GM12878 (cell line): ENCODE measurements around the gene GPR31. TPM values are rescaled to one million over a fixed set of nuclear protein-coding genes. Genes with fewer than 3 reads are reported as not detected.

Experiments used
- ATAC-seq: fragments of 200-7000 bp; cut with Tn5 transposase; 3 replicates; pipeline ENCODE4 v1.9.1; 2020; ENCODE audit warnings: mild to moderate bottlenecking, moderate library complexity
- BruUV-seq: library from RNA; stranded (reverse); fragments of 400-500 nt; replicated peaks from 2 replicates; lab custom pipeline; 2021; lab: Mats Ljungman, UMichigan
- CTCF ChIA-PET: fragments of 300-600 bp; sonication (Branson Sonifier 250); formaldehyde crosslinking; extraction: SDS; loops from one replicate; lab custom pipeline; 2021; ENCODE audit warnings: inconsistent platforms; lab: Yijun Ruan, JAX
- POLR2A ChIA-PET: fragments of 350-600 bp; formaldehyde crosslinking; extraction: SDS; loops from one replicate; lab custom pipeline; 2021; ENCODE audit warnings: inconsistent platforms; lab: Charles Lee
- RAD21 ChIA-PET: fragments of 300-600 bp; sonication (Branson Sonifier 250); formaldehyde crosslinking; loops from one replicate; lab custom pipeline; 2023; ENCODE audit warnings: antibody characterized with exemption; ENCODE audit not compliant: unreplicated experiment; lab: Charles Lee
- SMC1A ChIA-PET: fragments of 300-600 bp; sonication (Branson Sonifier 250); formaldehyde crosslinking; loops from one replicate; lab custom pipeline; 2023; ENCODE audit not compliant: unreplicated experiment, uncharacterized antibody; lab: Charles Lee
- DNase-seq: peaks from one replicate; pipeline ENCODE4 v3.0.0-alpha.2; 2011; ENCODE audit warnings: low read depth, low spot score
- FAIRE-seq: peaks from 3 replicates; lab custom pipeline; 2011; peaks lifted over from hg19 to GRCh38; lab: Jason Lieb, UNC
- H2AFZ ChIP-seq: 2 replicates; pipeline ENCODE4 v1.6.0; 2011; ENCODE audit warnings: low read depth, low read length, control low read depth; ENCODE audit not compliant: control insufficient read depth
- H3K27ac ChIP-seq: 2 replicates; pipeline ENCODE4 v1.5.1; 2011; ENCODE audit warnings: control low read depth; ENCODE audit not compliant: control insufficient read depth, insufficient read depth
- H3K27me3 ChIP-seq, 2 experiments: replicated peaks in 1 of 2; 2 replicates each; pipeline versions ENCODE4 v1.6.0 to v1.6.1; 2011; ENCODE audit warnings: low read length in 1 of 2; ENCODE audit not compliant: control insufficient read depth in 2 of 2, insufficient read depth in 2 of 2
- H3K36me3 ChIP-seq, 2 experiments: 2 replicates each; pipeline ENCODE4 v1.5.1; 2011; ENCODE audit warnings: low read length in 1 of 2; ENCODE audit not compliant: control insufficient read depth in 2 of 2, insufficient read depth in 2 of 2
- H3K4me1 ChIP-seq: 2 replicates; pipeline ENCODE4 v1.6.1; 2011; ENCODE audit warnings: mild to moderate bottlenecking, low read length, moderate library complexity, mixed read lengths; ENCODE audit not compliant: control insufficient read depth, insufficient read depth
- H3K4me2 ChIP-seq: 2 replicates; pipeline ENCODE4 v1.6.0; 2011; ENCODE audit warnings: control low read depth; ENCODE audit not compliant: control insufficient read depth, insufficient read depth
- H3K4me3 ChIP-seq: fragments of 200-600 bp; sonication (generic); 2 replicates; pipeline ENCODE4 v1.5.1; 2016
- H3K79me2 ChIP-seq: 2 replicates; pipeline ENCODE4 v1.6.0; 2011; ENCODE audit warnings: low read length; ENCODE audit not compliant: control insufficient read depth, insufficient read depth
- H3K9ac ChIP-seq: 2 replicates; pipeline ENCODE4 v1.8.0; 2011; ENCODE audit warnings: low read length, control low read depth, mixed read lengths; ENCODE audit not compliant: control insufficient read depth, insufficient read depth
- H3K9me3 ChIP-seq: replicated peaks from 3 replicates; pipeline ENCODE4 v1.5.1; 2011; ENCODE audit warnings: mild to moderate bottlenecking, low read length; ENCODE audit not compliant: control insufficient read depth, insufficient read depth
- H4K20me1 ChIP-seq: 2 replicates; pipeline ENCODE4 v1.6.0; 2011; ENCODE audit not compliant: control insufficient read depth, insufficient read depth
- EP300 ChIP-seq, 2 experiments: fragments of 150-350 bp in 1 of 2; IDR thresholded peaks; 2 replicates each; pipeline ENCODE4 v1.6.1; 2011 to 2012; ENCODE audit warnings: low read depth in 2 of 2, low read length in 2 of 2, borderline replicate concordance in 1 of 2, improper control_type of control experiment in 1 of 2, inconsistent platforms in 1 of 2; ENCODE audit not compliant: control insufficient read depth in 1 of 2
- FOS ChIP-seq: IDR thresholded peaks from 3 replicates; pipeline ENCODE4 v1.6.1; 2011; ENCODE audit warnings: borderline replicate concordance; ENCODE audit not compliant: insufficient read length; ENCODE audit errors: extremely low read depth
- MYC ChIP-seq: IDR thresholded peaks from 2 replicates; pipeline ENCODE4 v1.6.1; 2011; ENCODE audit warnings: mild to moderate bottlenecking, low read length, moderate library complexity, inconsistent platforms; ENCODE audit not compliant: insufficient read depth, insufficient replicate concordance, insufficient read length, severe bottlenecking
- NFXL1 ChIP-seq: fragments of 450-650 bp; IDR thresholded peaks from 2 replicates; pipeline ENCODE4 v1.6.1; 2017; ENCODE audit warnings: antibody characterized with exemption, mild to moderate bottlenecking, borderline replicate concordance
- SREBF1 ChIP-seq: IDR thresholded peaks from 2 replicates; pipeline ENCODE4 v1.6.1; 2012; ENCODE audit warnings: mild to moderate bottlenecking, low read length
- STAT3 ChIP-seq: IDR thresholded peaks from 2 replicates; pipeline ENCODE4 v1.6.1; 2011; ENCODE audit warnings: low read depth, low read length, improper control_type of control experiment
- ZZZ3 ChIP-seq: IDR thresholded peaks from 2 replicates; pipeline ENCODE4 v1.6.1; 2011; ENCODE audit warnings: low read depth; ENCODE audit not compliant: control insufficient read depth, insufficient read length
- WGBS: methylation state at CpG from one replicate; pipeline ENCODE4 v1.1.6; 2016; ENCODE audit warnings: low lambda C conversion rate; ENCODE audit not compliant: insufficient replicate concordance, insufficient coverage; ENCODE audit errors: missing lambda C conversion rate; 5-methylcytosine and 5-hydroxymethylcytosine counted together
- in situ Hi-C: fragments of 300-500 bp; cut with MboI; formaldehyde crosslinking; loops from 9 replicates; pipeline ENCODE4 v1.14.3; 2018; ENCODE audit warnings: mixed read lengths
- intact Hi-C: fragments of 100-400 bp; cut with micrococcal nuclease; formaldehyde crosslinking; loops from one replicate; pipeline ENCODE4 v1.14.2; 2022; ENCODE audit not compliant: unreplicated experiment
- polyA plus RNA-seq, 11 experiments: library from polyadenylated mRNA; depleted of rRNA in 4 of 11; unstranded in 6 of 11; stranded (reverse) in 5 of 11; fragments of >200 nt; fragmentation: Nextera tagmentation in 4 of 11; fragmentation: Illumina TruSeq in 1 of 11; extraction: Ambion mirVana in 4 of 11; extraction: Trizol in 1 of 11; gene quantifications; 1 replicate in 1 of 11; 2 replicates in 10 of 11; pipeline versions ENCODE4 v1.2.1 to v1.2.3, GENCODE V29; 2011 to 2016; ENCODE audit warnings: inconsistent platforms in 2 of 11, missing spikeins in 2 of 11, low read depth in 1 of 11
- total RNA-seq, 4 experiments: library from RNA; depleted of rRNA in 3 of 4; stranded (reverse); fragments of >200 nt in 3 of 4; fragmentation: Illumina TruSeq in 1 of 4; extraction: Trizol in 1 of 4; gene quantifications; 2 replicates each; pipeline versions ENCODE4 v1.2.1 to v1.2.3, GENCODE V29; 2013 to 2021
- TF ChIP-seq, protein P1 (sequence below): fragments of 450-650 bp; IDR thresholded peaks from 2 replicates; pipeline ENCODE4 v1.6.1; 2017; ENCODE audit warnings: borderline replicate concordance
- TF ChIP-seq, protein P2 (sequence below): fragments of 450-650 bp; IDR thresholded peaks from 2 replicates; pipeline ENCODE4 v1.6.1; 2018; ENCODE audit warnings: borderline replicate concordance, mild to moderate bottlenecking; ENCODE audit not compliant: partially characterized antibody
- TF ChIP-seq, protein P3 (sequence below), 3 experiments: IDR thresholded peaks in 2 of 3; conservative IDR thresholded peaks in 1 of 3; 2 replicates each; pipeline ENCODE4 v1.5.1; 2011; ENCODE audit warnings: low read depth in 3 of 3, low read length in 3 of 3, mild to moderate bottlenecking in 3 of 3, control low read depth in 2 of 3, moderate library complexity in 2 of 3, inconsistent platforms in 1 of 3, mixed read lengths in 1 of 3; ENCODE audit not compliant: control insufficient read depth in 2 of 3, insufficient read depth in 1 of 3; ENCODE audit errors: extremely low read depth in 1 of 3
- TF ChIP-seq, protein P4 (sequence below): fragments of 450-650 bp; IDR thresholded peaks from 2 replicates; pipeline ENCODE4 v1.6.1; 2016; ENCODE audit warnings: mild to moderate bottlenecking, moderate library complexity, borderline replicate concordance

The GPR31 gene
- total and polyA plus RNA-seq, 10 of the 15 experiments (the other 5 are each of a cell fraction or from before 2014, with no cell fraction given), result not detected

DNA sequence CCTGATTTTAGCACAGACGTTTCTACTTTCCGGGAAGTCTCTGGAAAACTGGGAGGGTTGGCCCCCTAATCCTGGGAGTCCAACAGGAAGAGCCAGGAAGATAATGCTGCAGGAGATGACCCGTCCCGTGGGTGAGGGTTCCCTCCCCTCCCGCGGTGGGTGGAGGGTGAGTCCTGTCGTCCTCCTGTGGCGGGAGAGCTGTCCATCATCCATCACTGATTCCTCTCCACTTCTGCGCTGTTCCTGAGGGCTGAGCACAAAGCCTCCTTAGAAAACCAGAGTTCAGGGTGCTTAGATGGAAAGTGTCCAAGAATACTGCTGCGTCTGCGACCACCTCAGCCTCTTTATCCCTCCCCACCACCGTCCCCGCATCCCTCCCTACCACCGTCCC is 40.9 kb downstream of the GPR31 start:
- Histone ChIP-seq H3K4me1 (peaks cover 72% of the 10 kb centered on the region), H3K4me3 (no peak overlapping the region), H3K27me3 (no peaks in the 10 kb centered on the region), H3K9ac (no peak overlapping the region), H3K9me3 (no peaks in the 10 kb centered on the region; the same call in 2 of the 3 replicates), H3K4me2 (no peak overlapping the region), H3K27ac (no peak overlapping the region), H4K20me1 (no peaks in the 10 kb centered on the region), H2AFZ (no peak overlapping the region), H3K79me2 (no peaks in the 10 kb centered on the region), H3K36me3 (no peaks in the 10 kb centered on the region)
- FAIRE-seq, result no peak
- DNase-seq, result no peak
- POLR2A ChIA-PET, result interaction anchor here (0.6 to 14.7 kb wide), 3 partner anchors 25 to 308 kb away, joined by 3 to 279 read pairs (median 7); no protein-coding TSS in a partner anchor
- BruUV-seq, result no TSS peak
- in situ Hi-C loops, result no loop called here
- 98% methylated on average over 13 of the region's 14 CpGs for WGBS
- ATAC-seq, result no peak
- SMC1A ChIA-PET, result interaction anchor here (0.6 to 21.7 kb wide), 6 partner anchors 21 to 745 kb away, joined by 3 to 542 read pairs (median 6); no protein-coding TSS in a partner anchor
- CTCF ChIA-PET, result interaction anchor here (3.3 to 4.9 kb wide), 3 partner anchors 11 to 25 kb away, joined by 16 to 85 read pairs (median 22); no protein-coding TSS in a partner anchor
- RAD21 ChIA-PET, result interaction anchor here (4.3 to 8.3 kb wide), 3 partner anchors 12 to 25 kb away, joined by 41 to 231 read pairs (median 46); no protein-coding TSS in a partner anchor
- intact Hi-C loops, result no loop called here
- TF ChIP-seq MYC (no peak), STAT3 (no peak), SREBF1 (no peak), ZZZ3 (no peak), FOS (no peak), EP300 (IDR thresholded peaks at IDR 0.05; ENCODE audit: borderline replicate concordance in 1 of 2, control insufficient read depth in 1 of 2, low read depth in 2 of 2, low read length in 2 of 2) (no peak), NFXL1 (no peak)
- TF ChIP-seq, protein P1, sequence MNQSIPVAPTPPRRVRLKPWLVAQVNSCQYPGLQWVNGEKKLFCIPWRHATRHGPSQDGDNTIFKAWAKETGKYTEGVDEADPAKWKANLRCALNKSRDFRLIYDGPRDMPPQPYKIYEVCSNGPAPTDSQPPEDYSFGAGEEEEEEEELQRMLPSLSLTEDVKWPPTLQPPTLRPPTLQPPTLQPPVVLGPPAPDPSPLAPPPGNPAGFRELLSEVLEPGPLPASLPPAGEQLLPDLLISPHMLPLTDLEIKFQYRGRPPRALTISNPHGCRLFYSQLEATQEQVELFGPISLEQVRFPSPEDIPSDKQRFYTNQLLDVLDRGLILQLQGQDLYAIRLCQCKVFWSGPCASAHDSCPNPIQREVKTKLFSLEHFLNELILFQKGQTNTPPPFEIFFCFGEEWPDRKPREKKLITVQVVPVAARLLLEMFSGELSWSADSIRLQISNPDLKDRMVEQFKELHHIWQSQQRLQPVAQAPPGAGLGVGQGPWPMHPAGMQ, result no peak
- TF ChIP-seq, protein P2, sequence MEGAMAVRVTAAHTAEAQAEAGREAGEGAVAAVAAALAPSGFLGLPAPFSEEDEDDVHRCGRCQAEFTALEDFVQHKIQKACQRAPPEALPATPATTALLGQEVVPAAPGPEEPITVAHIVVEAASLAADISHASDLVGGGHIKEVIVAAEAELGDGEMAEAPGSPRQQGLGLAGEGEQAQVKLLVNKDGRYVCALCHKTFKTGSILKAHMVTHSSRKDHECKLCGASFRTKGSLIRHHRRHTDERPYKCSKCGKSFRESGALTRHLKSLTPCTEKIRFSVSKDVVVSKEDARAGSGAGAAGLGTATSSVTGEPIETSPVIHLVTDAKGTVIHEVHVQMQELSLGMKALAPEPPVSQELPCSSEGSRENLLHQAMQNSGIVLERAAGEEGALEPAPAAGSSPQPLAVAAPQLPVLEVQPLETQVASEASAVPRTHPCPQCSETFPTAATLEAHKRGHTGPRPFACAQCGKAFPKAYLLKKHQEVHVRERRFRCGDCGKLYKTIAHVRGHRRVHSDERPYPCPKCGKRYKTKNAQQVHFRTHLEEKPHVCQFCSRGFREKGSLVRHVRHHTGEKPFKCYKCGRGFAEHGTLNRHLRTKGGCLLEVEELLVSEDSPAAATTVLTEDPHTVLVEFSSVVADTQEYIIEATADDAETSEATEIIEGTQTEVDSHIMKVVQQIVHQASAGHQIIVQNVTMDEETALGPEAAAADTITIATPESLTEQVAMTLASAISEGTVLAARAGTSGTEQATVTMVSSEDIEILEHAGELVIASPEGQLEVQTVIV, result no peak
- TF ChIP-seq, protein P3, sequence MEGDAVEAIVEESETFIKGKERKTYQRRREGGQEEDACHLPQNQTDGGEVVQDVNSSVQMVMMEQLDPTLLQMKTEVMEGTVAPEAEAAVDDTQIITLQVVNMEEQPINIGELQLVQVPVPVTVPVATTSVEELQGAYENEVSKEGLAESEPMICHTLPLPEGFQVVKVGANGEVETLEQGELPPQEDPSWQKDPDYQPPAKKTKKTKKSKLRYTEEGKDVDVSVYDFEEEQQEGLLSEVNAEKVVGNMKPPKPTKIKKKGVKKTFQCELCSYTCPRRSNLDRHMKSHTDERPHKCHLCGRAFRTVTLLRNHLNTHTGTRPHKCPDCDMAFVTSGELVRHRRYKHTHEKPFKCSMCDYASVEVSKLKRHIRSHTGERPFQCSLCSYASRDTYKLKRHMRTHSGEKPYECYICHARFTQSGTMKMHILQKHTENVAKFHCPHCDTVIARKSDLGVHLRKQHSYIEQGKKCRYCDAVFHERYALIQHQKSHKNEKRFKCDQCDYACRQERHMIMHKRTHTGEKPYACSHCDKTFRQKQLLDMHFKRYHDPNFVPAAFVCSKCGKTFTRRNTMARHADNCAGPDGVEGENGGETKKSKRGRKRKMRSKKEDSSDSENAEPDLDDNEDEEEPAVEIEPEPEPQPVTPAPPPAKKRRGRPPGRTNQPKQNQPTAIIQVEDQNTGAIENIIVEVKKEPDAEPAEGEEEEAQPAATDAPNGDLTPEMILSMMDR (IDR thresholded peaks at IDR 0.05 in 2 of 3, conservative IDR thresholded peaks at IDR 0.05 in 1 of 3; ENCODE audit: control insufficient read depth in 2 of 3, extremely low read depth in 1 of 3, insufficient read depth in 1 of 3, low read depth in 3 of 3, low read length in 3 of 3), result no peak
- TF ChIP-seq, protein P4, sequence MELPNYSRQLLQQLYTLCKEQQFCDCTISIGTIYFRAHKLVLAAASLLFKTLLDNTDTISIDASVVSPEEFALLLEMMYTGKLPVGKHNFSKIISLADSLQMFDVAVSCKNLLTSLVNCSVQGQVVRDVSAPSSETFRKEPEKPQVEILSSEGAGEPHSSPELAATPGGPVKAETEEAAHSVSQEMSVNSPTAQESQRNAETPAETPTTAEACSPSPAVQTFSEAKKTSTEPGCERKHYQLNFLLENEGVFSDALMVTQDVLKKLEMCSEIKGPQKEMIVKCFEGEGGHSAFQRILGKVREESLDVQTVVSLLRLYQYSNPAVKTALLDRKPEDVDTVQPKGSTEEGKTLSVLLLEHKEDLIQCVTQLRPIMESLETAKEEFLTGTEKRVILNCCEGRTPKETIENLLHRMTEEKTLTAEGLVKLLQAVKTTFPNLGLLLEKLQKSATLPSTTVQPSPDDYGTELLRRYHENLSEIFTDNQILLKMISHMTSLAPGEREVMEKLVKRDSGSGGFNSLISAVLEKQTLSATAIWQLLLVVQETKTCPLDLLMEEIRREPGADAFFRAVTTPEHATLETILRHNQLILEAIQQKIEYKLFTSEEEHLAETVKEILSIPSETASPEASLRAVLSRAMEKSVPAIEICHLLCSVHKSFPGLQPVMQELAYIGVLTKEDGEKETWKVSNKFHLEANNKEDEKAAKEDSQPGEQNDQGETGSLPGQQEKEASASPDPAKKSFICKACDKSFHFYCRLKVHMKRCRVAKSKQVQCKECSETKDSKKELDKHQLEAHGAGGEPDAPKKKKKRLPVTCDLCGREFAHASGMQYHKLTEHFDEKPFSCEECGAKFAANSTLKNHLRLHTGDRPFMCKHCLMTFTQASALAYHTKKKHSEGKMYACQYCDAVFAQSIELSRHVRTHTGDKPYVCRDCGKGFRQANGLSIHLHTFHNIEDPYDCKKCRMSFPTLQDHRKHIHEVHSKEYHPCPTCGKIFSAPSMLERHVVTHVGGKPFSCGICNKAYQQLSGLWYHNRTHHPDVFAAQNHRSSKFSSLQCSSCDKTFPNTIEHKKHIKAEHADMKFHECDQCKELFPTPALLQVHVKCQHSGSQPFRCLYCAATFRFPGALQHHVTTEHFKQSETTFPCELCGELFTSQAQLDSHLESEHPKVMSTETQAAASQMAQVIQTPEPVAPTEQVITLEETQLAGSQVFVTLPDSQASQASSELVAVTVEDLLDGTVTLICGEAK, result no peak
